ENCODE measurements around the gene NBL1.

GRCh38 chr1:19608232-19608631 is 35.9 kb upstream of the NBL1 start:
- TF ChIP-seq CTCF (conservative IDR thresholded peaks at IDR 0.05 in 1 of 2, IDR thresholded peaks at IDR 0.05 in 1 of 2; ENCODE audit: low read depth in 1 of 2, low read length in 2 of 2) (no peak), EZH2 (IDR thresholded peaks at IDR 0.05; ENCODE audit: low read length, missing control alignments) (no peak)

Data from fibroblast of lung (primary cell).